ENCODE measurements around the gene CNTNAP1. TPM values are rescaled to one million over a fixed set of nuclear protein-coding genes. Genes with fewer than 3 reads are reported as not detected.
"Not testable (repeated sequence)": the region's sequence is repeated elsewhere in the genome, so short reads cannot be mapped to it uniquely, and the experiment has no call there.

Gene CNTNAP1
- 1 to 10 TPM; 4.7 to 7.2 TPM for total RNA-seq
- long read RNA-seq, partial matches to known transcripts = 0 of 2 reads
- long read RNA-seq, other reads (novel, unspliced or antisense) = 2 of 2 reads

- ATAC-seq = peak; percentile 4 to 11
- DNase-seq = peak; percentile 70
- intact Hi-C loops (cut with DNase I) = loop anchor here in 1 of 2 donors (5.0 to 10.0 kb wide), 2 partner anchors 75 to 97 kb away; partner anchors contain the start of genes RETREG3 and TUBG1
These were observed at the start of gene CNTNAP1 for GRCh38 chr17:42681976-42682721. TSS of gene CNTNAP1 (plus strand) at chr17:42682531. CDS start at chr17:42682830, 299 bp downstream.

GRCh38 chr17:42632949-42633444 is 49.3 kb upstream of the CNTNAP1 start:
- ATAC-seq (no peak), DNase-seq (no peak)
- intact Hi-C loops (cut with DNase I) = no loop called here

DNA sequence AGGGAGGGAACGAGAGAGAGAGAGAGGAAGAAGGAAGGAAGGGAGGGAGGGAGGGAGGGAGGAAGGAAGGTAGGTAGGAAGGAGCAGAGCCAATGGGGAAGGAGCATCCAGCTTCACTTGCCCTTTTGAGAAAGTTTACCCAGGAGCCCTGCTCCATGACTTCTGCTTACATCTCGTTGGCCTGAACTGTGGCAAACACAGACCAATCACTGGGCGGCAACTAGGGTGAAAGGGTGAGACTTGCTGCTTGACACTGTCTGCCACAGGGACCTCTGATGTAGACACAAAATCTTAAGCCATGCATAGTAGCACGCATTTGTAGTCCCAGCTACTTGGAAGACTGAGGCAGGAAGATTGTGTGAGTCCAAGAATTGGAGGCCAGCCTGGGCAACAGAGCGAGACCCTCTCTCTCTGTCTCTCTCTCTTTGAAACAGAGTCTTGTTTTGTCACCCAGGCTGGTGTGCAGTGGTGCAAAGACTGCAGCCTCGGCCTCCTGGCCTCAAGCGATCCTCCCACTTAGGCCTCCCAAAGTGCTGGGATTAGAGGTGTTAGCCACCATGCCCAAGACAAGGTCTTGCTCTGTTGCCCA is 42.7 kb upstream of the CNTNAP1 start:
- intact Hi-C loops (cut with DNase I) = no loop called here
- ATAC-seq = no peak
- DNase-seq = no peak

DNA sequence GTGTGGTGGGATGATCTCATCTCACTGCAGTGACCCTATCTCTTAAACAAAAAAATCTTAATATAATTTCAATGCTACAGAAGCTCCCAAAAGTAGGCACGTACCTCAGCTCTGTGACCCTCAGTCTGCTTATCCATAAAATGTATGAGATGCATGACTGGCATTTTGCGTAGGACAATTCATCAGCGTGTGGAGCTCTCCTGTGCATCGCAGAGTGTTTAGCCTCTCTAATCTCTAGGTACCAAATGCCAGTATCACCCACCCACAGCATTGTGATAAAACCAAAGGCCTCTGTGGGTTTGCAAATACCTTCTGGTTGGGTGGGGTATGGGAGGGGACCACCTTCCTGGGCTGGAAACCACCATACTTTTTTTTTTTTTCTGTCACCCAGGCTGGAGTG is 42.2 kb upstream of the CNTNAP1 start:
- DNase-seq (no peak), ATAC-seq (no peak)
- intact Hi-C loops (cut with DNase I) = no loop called here

- ATAC-seq (no peak), DNase-seq (no peak)
- intact Hi-C loops (cut with DNase I) = no loop called here
These were observed 40.0 kb upstream of the CNTNAP1 start for GRCh38 chr17:42642336-42642735.

- DNase-seq (no peak), ATAC-seq (no peak)
- intact Hi-C loops (cut with DNase I) = no loop called here
These were observed 34.6 kb upstream of the CNTNAP1 start for GRCh38 chr17:42647778-42648177.

DNA sequence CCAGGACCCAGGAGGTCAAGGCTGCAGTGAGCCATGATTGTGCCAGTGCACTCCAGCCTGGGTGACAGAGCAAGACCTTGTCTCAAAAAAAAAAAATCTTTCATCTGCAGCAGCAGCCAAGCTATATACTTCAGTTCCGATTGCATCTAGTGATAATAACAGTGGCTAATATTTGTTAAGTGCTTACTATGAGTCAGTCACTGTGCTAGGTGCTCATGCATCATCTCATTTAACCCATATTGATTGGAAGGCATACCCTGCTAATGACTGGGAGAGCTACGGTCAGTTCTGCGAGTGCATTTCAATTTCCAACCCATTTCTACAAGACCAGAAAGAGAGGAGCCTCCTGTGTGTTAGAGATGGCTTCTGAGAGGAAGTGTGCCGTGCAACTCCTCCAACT is 30.9 kb upstream of the CNTNAP1 start:
- no peak for ATAC-seq
- no peak for DNase-seq
- intact Hi-C loops (cut with DNase I) = loop anchor here in 1 of 2 donors (5.0 kb wide), 1 partner anchor 34 kb away; no protein-coding TSS in a partner anchor

- intact Hi-C loops (cut with DNase I) = loop anchor here in 1 of 2 donors (5.0 kb wide), 1 partner anchor 36 kb away; no protein-coding TSS in a partner anchor
- ATAC-seq (peak; percentile 90 to 91), DNase-seq (peak; percentile 73)
These were observed 28.9 kb upstream of the CNTNAP1 start for GRCh38 chr17:42653179-42654124.

DNA sequence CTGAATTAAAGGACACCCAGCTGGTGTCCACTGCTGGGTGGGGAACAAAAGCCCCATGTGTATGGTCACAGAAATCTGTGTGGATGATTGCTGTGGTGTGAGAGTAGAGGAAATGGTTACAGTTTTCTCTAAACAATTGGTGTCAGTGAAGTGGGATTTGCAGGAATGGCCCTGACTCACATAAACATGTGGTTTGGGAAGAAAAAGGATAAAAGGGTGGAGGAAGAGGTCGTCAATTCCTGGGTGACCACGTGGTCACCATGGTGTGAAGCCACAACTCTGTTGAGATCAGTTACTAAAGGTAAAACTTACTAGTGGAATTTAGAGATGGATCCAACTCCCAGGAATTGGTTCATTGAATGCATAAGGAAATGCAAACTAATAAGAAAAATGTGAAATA is 26.8 kb upstream of the CNTNAP1 start:
- intact Hi-C loops (cut with DNase I) = no loop called here
- DNase-seq = no peak

GRCh38 chr17:42657824-42658588 is 24.3 kb upstream of the CNTNAP1 start:
- intact Hi-C loops (cut with DNase I) = no loop called here
- DNase-seq (no peak), ATAC-seq (no peak)

More for the DNA sequence above, 26.8 kb upstream of the CNTNAP1 start:
- ATAC-seq = no peak

DNA sequence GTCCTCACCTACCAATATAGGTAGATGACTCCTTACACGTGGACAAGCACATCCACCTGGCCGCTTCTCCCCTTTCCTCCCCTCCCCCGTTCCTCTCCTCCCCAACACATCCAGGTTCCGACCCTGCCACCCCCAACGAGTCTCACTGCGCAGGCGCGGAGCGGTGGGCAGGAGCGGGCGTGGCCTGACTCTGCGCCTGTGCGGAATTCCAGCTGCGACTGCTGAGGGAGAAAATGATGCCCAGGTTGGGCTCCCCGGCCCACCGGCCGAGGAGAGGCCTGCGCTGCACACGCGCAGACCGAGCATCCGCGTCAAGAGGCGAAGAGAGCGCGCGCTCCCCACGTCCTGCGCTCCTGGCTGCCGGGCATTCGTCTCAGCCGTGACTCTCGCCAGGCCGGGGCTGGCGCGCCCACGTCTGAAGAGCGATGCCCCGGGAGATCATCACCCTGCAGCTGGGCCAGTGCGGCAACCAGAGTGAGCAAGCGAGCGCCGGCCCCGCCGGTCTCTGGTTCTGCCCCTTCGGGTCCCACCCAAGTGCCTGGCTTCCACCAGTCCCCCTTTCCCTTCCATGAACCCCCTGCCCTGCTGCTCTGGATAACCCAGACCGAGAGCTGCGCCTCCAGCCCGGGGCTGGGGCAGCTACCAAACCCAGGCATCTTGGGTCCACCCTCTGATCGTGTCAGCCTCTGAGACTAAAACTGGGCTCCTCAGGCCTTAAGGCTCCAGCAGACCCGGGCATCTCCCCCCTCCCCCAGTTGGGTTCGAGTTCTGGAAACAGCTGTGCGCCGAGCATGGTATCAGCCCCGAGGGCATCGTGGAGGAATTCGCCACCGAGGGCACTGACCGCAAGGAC is 23.0 kb upstream of the CNTNAP1 start, which contains the start of gene TUBG2:
TSS of gene TUBG2 (plus strand) at position 206 of the 853 bp plus-strand sequence. CDS start at position 426, 220 bp downstream.
- intact Hi-C loops (cut with DNase I) = no loop called here
- DNase-seq (peak; percentile 91), ATAC-seq (peak; percentile 96)

DNA sequence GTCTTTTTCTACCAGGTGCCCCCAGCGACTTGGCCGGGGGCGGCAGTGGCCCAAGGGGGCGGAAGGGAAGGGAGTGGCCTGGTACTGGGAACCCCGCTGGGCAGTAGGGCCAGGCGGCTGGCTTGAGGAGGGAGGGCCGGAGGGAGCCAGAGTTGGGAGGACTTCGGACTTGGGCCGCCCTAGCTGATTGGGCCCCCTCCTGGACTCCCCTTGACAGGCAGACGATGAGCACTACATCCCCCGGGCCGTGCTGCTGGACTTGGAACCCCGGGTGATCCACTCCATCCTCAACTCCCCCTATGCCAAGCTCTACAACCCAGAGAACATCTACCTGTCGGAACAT is 22.4 kb upstream of the CNTNAP1 start:
- intact Hi-C loops (cut with DNase I); DNase-seq: not testable (repeated sequence)
- peak; percentile 35 to 44 for ATAC-seq

DNA sequence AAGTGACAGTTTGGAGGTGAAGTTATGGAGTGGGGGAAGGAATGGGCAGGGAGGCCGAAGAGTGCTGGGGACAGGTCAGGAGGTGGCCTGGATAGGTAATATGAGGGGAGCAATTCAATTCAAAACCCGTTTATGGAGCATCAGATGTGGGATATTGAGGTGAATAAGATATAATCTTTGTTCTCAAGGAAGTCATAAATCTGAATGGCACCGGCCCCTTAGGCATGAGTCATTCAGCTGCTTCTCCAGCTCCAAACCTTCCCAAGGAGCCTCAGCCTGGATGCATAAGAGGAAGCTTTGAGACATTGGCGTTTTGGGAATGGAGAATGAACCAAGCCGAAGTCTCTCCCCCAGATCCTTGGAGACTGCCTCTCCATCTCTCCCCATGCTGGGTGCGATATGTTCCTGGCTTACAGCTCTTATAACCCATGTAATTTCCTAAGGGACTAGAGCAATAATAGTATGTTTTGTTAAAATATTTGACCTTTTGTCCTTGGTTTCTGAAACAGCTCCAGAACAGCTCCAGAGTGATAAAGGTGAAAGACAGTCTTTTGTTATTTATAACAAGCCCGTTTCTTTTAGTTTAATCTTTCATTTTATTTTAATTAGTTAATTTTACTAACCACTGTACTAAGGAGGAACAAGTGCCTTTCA is 21.5 kb upstream of the CNTNAP1 start:
- ATAC-seq (no peak), DNase-seq (no peak)
- intact Hi-C loops (cut with DNase I) = no loop called here

DNA sequence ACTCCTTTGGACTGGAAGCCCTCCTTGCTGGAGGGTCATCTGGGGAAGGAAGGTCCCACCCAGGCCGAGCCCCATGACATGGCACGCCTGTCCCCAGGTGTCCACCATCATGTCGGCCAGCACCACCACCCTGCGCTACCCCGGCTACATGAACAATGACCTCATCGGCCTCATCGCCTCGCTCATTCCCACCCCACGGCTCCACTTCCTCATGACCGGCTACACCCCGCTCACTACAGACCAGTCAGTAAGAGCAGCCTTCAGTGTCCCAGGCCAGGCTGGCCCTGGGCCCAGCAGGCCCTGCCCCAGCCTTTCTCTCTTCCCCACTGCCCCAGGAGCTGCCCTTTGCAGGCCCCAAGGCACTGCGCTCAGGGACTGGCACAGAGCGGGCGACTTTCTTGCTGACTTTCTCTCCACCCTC is 16.7 kb upstream of the CNTNAP1 start:
- intact Hi-C loops (cut with DNase I) = no loop called here
- peak in 1 of 2 donors; percentile 13 for ATAC-seq
- DNase-seq = no peak

GRCh38 chr17:42666126-42666525 is 16.2 kb upstream of the CNTNAP1 start:
- intact Hi-C loops (cut with DNase I); DNase-seq; ATAC-seq: not testable (repeated sequence)

DNA sequence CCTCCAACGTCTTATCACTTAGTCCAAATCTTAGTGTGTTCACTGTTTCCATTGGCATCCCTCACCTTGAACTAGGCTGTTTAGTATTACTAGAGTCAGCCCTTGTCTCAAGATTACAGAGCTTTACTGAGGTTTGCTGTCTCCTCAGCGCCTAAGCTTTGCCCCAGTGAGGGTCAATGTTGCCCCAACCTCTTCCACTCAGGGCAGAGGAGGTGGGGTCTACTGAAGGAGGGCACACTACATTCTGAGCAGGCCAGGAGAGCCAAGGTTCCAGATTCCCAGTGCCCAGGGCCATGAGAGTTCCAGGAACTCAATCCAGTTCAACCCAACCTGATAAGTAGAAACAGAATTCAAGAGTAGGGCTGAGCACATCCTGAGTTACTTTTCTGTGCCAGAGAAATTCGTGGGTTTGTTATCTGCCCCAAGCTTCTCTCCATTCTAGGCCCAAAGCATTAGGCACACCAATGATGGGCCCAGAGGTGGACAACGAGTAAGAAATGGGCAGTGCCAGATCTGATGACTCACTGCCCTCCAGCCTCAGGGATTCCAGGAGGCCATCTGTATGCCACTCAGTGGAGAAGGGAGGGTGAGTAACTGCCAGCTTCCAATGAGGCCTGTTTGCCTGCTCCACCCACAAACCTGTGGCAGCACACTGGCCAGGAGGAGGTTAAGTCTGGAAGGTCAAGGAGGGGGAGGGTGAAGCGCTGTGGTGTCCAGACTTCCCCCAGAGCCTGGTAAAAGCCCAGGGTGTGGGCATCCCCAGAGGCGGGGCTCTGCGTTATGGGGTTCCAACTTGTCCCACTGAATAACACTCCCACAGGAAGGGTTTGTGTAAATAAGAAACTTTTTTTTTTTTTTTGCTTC is 15.0 kb upstream of the CNTNAP1 start:
- DNase-seq (peak; percentile 47), ATAC-seq (peak; percentile 39 to 89)
- intact Hi-C loops (cut with DNase I) = no loop called here

Data from left cardiac atrium (tissue), 4 donors.